HepG2 (cell line): ENCODE data around the gene TBC1D5. TPM values are rescaled to one million over a fixed set of nuclear protein-coding genes. Genes with fewer than 3 reads are reported as not detected.

Experiments
- ATAC-seq: fragments of 200-7000 bp; cut with Tn5 transposase; 3 replicates; pipeline ENCODE4 v1.9.1; 2020; ENCODE audit warnings: mild to moderate bottlenecking, moderate library complexity
- BruUV-seq: library from RNA; stranded (reverse); fragments of 400-500 nt; replicated peaks from 2 replicates; lab custom pipeline; 2021; lab: Mats Ljungman, UMichigan
- CTCF ChIA-PET: fragments of 300-600 bp; formaldehyde crosslinking; extraction: SDS; loops from one replicate; lab custom pipeline; 2021; ENCODE audit warnings: low total read pairs, inconsistent platforms, low intra/inter-chr PET ratio; lab: Yijun Ruan, JAX
- POLR2A ChIA-PET: fragments of 350-600 bp; sonication (Branson Sonifier 250); formaldehyde crosslinking; loops from one replicate; lab custom pipeline; 2020; ENCODE audit warnings: antibody characterized with exemption, inconsistent platforms; lab: Yijun Ruan, JAX
- DNase-seq: peaks from one replicate; pipeline ENCODE4 v3.0.0-alpha.2; 2015; ENCODE audit warnings: low spot score
- FAIRE-seq: peaks from 3 replicates; lab custom pipeline; 2011; peaks lifted over from hg19 to GRCh38; lab: Jason Lieb, UNC
- H2AFZ ChIP-seq: one replicate; pipeline ENCODE4 v1.6.1; 2011; ENCODE audit warnings: low read length, inconsistent platforms
- H3K27ac ChIP-seq: fragments of 300-600 bp; 3 replicates; pipeline ENCODE4 v1.8.0; 2011; ENCODE audit warnings: mixed run types, mild to moderate bottlenecking, mixed read lengths, low read length, inconsistent platforms; ENCODE audit not compliant: insufficient read depth; ENCODE audit errors: extremely low read length
- H3K27me3 ChIP-seq, 2 experiments: fragments of 200-600 bp in 1 of 2; 2 replicates in 1 of 2; 3 replicates in 1 of 2; pipeline versions ENCODE4 v1.6.0 to v1.8.0; 2011; ENCODE audit warnings: low read length in 2 of 2, mild to moderate bottlenecking in 2 of 2, moderate library complexity in 2 of 2, inconsistent platforms in 1 of 2; ENCODE audit not compliant: insufficient read depth in 2 of 2, control insufficient read depth in 1 of 2
- H3K36me3 ChIP-seq, 2 experiments: fragments of 200-600 bp in 1 of 2; replicated peaks in 1 of 2; 2 replicates in 1 of 2; 3 replicates in 1 of 2; pipeline versions ENCODE4 v1.5.1 to v1.8.0; 2011; ENCODE audit warnings: low read length in 2 of 2, inconsistent platforms in 1 of 2; ENCODE audit not compliant: insufficient read depth in 2 of 2, control insufficient read depth in 1 of 2
- H3K4me1 ChIP-seq: 2 replicates; pipeline ENCODE4 v1.5.1; 2012; ENCODE audit warnings: low read length, inconsistent platforms; ENCODE audit not compliant: insufficient read depth
- H3K4me2 ChIP-seq: 2 replicates; pipeline ENCODE4 v1.6.0; 2011; ENCODE audit warnings: low read depth, low read length, inconsistent platforms
- H3K4me3 ChIP-seq, 3 experiments: fragments of 200-600 bp in 1 of 3; sonication (generic), shearing (Covaris generic) in 1 of 3; replicated peaks in 1 of 3; 2 replicates each; pipeline ENCODE4 v1.5.1; 2011 to 2016; ENCODE audit warnings: low read length in 3 of 3, inconsistent platforms in 2 of 3, low read depth in 2 of 3, mild to moderate bottlenecking in 2 of 3, control low read depth in 1 of 3, mixed read lengths in 1 of 3; ENCODE audit not compliant: insufficient read depth in 1 of 3
- H3K79me2 ChIP-seq: one replicate; pipeline ENCODE4 v1.6.1; 2011; ENCODE audit warnings: low read length, inconsistent platforms; ENCODE audit not compliant: insufficient read depth
- H3K9ac ChIP-seq: 2 replicates; pipeline ENCODE4 v1.6.0; 2011; ENCODE audit warnings: mild to moderate bottlenecking, low read depth, low read length, inconsistent platforms; ENCODE audit not compliant: insufficient read depth
- H3K9me3 ChIP-seq: 2 replicates; pipeline ENCODE4 v1.5.1; 2012; ENCODE audit warnings: mild to moderate bottlenecking, low read length
- H4K20me1 ChIP-seq: 2 replicates; pipeline ENCODE4 v1.6.0; 2011; ENCODE audit warnings: inconsistent platforms, mild to moderate bottlenecking, low read length, moderate library complexity; ENCODE audit not compliant: insufficient read depth
- CHD2 ChIP-seq: IDR thresholded peaks from 2 replicates; pipeline ENCODE4 v1.6.1; 2011; ENCODE audit warnings: low read depth, low read length, improper control_type of control experiment
- CHD4 ChIP-seq: fragments of 200-600 bp; sonication (generic); IDR thresholded peaks from 2 replicates; pipeline ENCODE4 v1.7.0; 2017; ENCODE audit warnings: mild to moderate bottlenecking, low read length, borderline replicate concordance
- DNMT3B ChIP-seq: conservative IDR thresholded peaks from 2 replicates; pipeline ENCODE4 v1.6.1; 2016; ENCODE audit warnings: missing biosample characterization, control low read depth
- FOSL1 ChIP-seq: sonication (generic); formaldehyde crosslinking; IDR thresholded peaks from 2 replicates; pipeline ENCODE4 v1.9.0; 2021; ENCODE audit warnings: missing genetic modification reagents, borderline replicate concordance
- FOXA3 ChIP-seq: IDR thresholded peaks from 2 replicates; pipeline ENCODE4 v1.6.1; 2016; ENCODE audit warnings: missing genetic modification reagents, missing compliant biosample characterization
- HES4 ChIP-seq: sonication (generic); formaldehyde crosslinking; IDR thresholded peaks from 2 replicates; pipeline ENCODE4 v1.9.0; 2021; ENCODE audit warnings: mild to moderate bottlenecking, missing genetic modification reagents, borderline replicate concordance
- KLF12 ChIP-seq: sonication (generic); formaldehyde crosslinking; IDR thresholded peaks from 2 replicates; pipeline ENCODE4 v1.4.0; 2020; ENCODE audit warnings: missing genetic modification reagents, borderline replicate concordance
- MAFG ChIP-seq: sonication (generic); formaldehyde crosslinking; IDR thresholded peaks from 2 replicates; pipeline ENCODE4 v1.5.1; 2020; ENCODE audit warnings: mild to moderate bottlenecking, missing genetic modification reagents
- ZFYVE20 ChIP-seq: sonication (generic); formaldehyde crosslinking; IDR thresholded peaks from 2 replicates; pipeline ENCODE4 v1.8.0; 2023; ENCODE audit warnings: low read depth, mild to moderate bottlenecking, moderate library complexity, missing genetic modification reagents, borderline replicate concordance
- ZNF34 ChIP-seq: sonication (generic); formaldehyde crosslinking; IDR thresholded peaks from 2 replicates; pipeline ENCODE4 v1.4.0; 2020; ENCODE audit warnings: mild to moderate bottlenecking, missing genetic modification reagents, borderline replicate concordance
- ZNF557 ChIP-seq: sonication (generic); formaldehyde crosslinking; IDR thresholded peaks from 2 replicates; pipeline ENCODE4 v1.4.0; 2020; ENCODE audit warnings: missing genetic modification reagents
- ZNF564 ChIP-seq: sonication (generic); formaldehyde crosslinking; IDR thresholded peaks from 2 replicates; pipeline ENCODE4 v1.8.1; 2023; ENCODE audit warnings: mild to moderate bottlenecking, missing genetic modification reagents
- ZNF567 ChIP-seq: sonication (generic); formaldehyde crosslinking; IDR thresholded peaks from 2 replicates; pipeline ENCODE4 v1.8.1; 2023; ENCODE audit warnings: mild to moderate bottlenecking, missing genetic modification reagents, borderline replicate concordance
- ZNF678 ChIP-seq: sonication (generic); formaldehyde crosslinking; IDR thresholded peaks from 2 replicates; pipeline ENCODE4 v1.4.0; 2020; ENCODE audit warnings: mild to moderate bottlenecking, missing genetic modification reagents
- ZNF713 ChIP-seq: sonication (generic); formaldehyde crosslinking; IDR thresholded peaks from 2 replicates; pipeline ENCODE4 v1.4.0; 2020; ENCODE audit warnings: mild to moderate bottlenecking, missing genetic modification reagents
- ZNF737 ChIP-seq: sonication (generic); formaldehyde crosslinking; IDR thresholded peaks from 2 replicates; pipeline ENCODE4 v1.5.0; 2020; ENCODE audit warnings: missing genetic modification reagents, mild to moderate bottlenecking, borderline replicate concordance
- ZSCAN22 ChIP-seq: sonication (generic); formaldehyde crosslinking; IDR thresholded peaks from 2 replicates; pipeline ENCODE4 v1.4.0; 2020; ENCODE audit warnings: mild to moderate bottlenecking, missing genetic modification reagents
- WGBS: methylation state at CpG from one replicate; pipeline ENCODE4 v1.1.6; 2017; ENCODE audit warnings: low lambda C conversion rate; 5-methylcytosine and 5-hydroxymethylcytosine counted together
- in situ Hi-C: cut with HindIII; loops from 2 replicates; pipeline ENCODE4 v1.10.0; 2017; ENCODE audit warnings: low pct_unique_long_range_greater_than_20kb; ENCODE audit not compliant: extremely low pct_ligation_motif_present
- intact Hi-C: fragments of 100-400 bp; cut with micrococcal nuclease; formaldehyde crosslinking; loops from one replicate; pipeline ENCODE4 v1.10.0; 2022; ENCODE audit not compliant: unreplicated experiment
- polyA plus RNA-seq, 8 experiments: library from polyadenylated mRNA; depleted of rRNA in 3 of 8; stranded (reverse) in 7 of 8; unstranded in 1 of 8; fragments of >200 nt; fragmentation: Illumina TruSeq in 4 of 8; extraction: Trizol in 4 of 8; gene quantifications; 2 replicates each; pipeline versions ENCODE4 v1.2.1 to v1.2.3, GENCODE V29; 2011 to 2016; ENCODE audit warnings: low read depth in 4 of 8, missing spikeins in 1 of 8, mixed read lengths in 1 of 8; ENCODE audit not compliant: insufficient read depth in 1 of 8
- total RNA-seq, 5 experiments: library from RNA; depleted of rRNA; stranded (reverse); fragments of >200 nt; fragmentation: Illumina TruSeq; extraction: Trizol; gene quantifications; 2 replicates each; pipeline ENCODE4 v1.2.3, GENCODE V29; 2016; ENCODE audit warnings: low read depth in 1 of 5
- TF ChIP-seq, protein P1 (sequence below): sonication (generic); formaldehyde crosslinking; IDR thresholded peaks from 2 replicates; pipeline ENCODE4 v1.5.0; 2020; ENCODE audit warnings: missing genetic modification reagents
- TF ChIP-seq, protein P2 (sequence below): sonication (generic); formaldehyde crosslinking; IDR thresholded peaks from 2 replicates; pipeline ENCODE4 v1.8.1; 2022; ENCODE audit warnings: low read depth, mild to moderate bottlenecking, missing genetic modification reagents
- TF ChIP-seq, protein P3 (sequence below): sonication (generic); formaldehyde crosslinking; IDR thresholded peaks from 2 replicates; pipeline ENCODE4 v1.4.0; 2020; ENCODE audit warnings: missing genetic modification reagents

TBC1D5 gene
- total and polyA plus RNA-seq, 2 of the 13 experiments (the other 11 are each of a cell fraction or from before 2014, with no cell fraction given): 19.2 to 33.3 TPM

DNA sequence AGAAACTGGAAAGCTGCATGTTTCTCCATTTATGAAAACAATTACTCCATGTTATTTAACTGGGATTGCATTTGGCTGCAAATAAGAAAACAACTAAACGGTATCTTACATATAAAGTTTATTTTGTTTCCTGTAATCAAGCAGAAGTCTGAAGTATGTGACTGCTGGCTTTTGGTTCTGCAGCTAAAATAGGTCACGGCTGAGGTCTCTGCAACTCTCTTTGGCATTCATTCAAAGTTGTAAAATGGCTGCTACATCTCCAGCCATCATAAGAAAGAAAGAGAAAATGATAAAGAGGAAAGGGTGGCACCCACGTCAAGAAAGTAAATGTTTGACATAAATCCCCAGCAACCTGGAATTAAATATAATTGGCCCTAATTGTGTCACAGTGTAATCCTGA is 406.1 kb downstream of the TBC1D5 start (continued):
- TF ChIP-seq CHD4 (no peak), ZNF567 (CRISPR knock-in tag) (no peak), ZNF564 (no peak), ZSCAN22 (CRISPR knock-in tag) (no peak), ZNF557 (CRISPR knock-in tag) (no peak)
- TF ChIP-seq, protein P1, sequence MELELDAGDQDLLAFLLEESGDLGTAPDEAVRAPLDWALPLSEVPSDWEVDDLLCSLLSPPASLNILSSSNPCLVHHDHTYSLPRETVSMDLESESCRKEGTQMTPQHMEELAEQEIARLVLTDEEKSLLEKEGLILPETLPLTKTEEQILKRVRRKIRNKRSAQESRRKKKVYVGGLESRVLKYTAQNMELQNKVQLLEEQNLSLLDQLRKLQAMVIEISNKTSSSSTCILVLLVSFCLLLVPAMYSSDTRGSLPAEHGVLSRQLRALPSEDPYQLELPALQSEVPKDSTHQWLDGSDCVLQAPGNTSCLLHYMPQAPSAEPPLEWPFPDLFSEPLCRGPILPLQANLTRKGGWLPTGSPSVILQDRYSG (CRISPR knock-in tag): no peak

DNA sequence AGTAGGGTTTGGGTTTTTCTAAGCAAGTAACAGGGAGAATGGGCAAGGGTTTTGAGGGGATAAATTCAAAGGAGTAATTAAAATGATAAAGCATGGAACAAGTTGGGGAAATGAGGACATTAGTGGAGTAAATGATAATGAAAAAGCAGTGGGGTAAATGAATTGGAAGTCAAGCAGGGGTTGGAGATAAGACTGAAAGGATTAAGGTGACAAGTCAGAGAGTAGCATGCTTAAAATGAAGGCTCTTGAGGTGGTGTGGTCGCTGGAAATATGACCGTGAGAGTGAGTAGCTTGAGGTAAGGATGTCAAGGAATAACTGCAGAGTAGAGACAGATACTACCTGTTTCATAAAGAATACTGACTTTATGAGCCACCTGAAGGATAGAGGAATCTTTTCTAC is 408.5 kb downstream of the TBC1D5 start:
- no peaks in the 10 kb centered on the region for H4K20me1 ChIP-seq

More for the DNA sequence above, 408.5 kb downstream of the TBC1D5 start:
- ChIA-PET POLR2A (no interaction called here), CTCF (no interaction called here)
- BruUV-seq: no TSS peak
- WGBS: 86% methylated on average over 2 of the region's 2 CpGs
- in situ Hi-C loops: no loop called here
- Histone ChIP-seq H3K4me1 (no peaks in the 10 kb centered on the region), H3K4me3 (no peak overlapping the region), H3K36me3 (no peaks in the 10 kb centered on the region), H3K27ac (no peak overlapping the region), H3K9ac (no peak overlapping the region), H3K9me3 (no peaks in the 10 kb centered on the region), H3K79me2 (no peaks in the 10 kb centered on the region), H3K4me2 (no peak overlapping the region), H3K27me3 (no peaks in the 10 kb centered on the region), H2AFZ (no peak overlapping the region)
- no peak for ATAC-seq
- DNase-seq: no peak
- intact Hi-C loops: loop anchor here (2.0 kb wide), 1 partner anchor 59 kb away; no protein-coding TSS in a partner anchor
- no peak for FAIRE-seq
- TF ChIP-seq DNMT3B (no peak), FOSL1 (CRISPR knock-in tag) (no peak), MAFG (CRISPR knock-in tag) (no peak), ZNF678 (CRISPR knock-in tag) (no peak), ZFYVE20 (CRISPR knock-in tag) (no peak), ZNF713 (CRISPR knock-in tag) (no peak), CHD2 (no peak), ZNF737 (CRISPR knock-in tag) (no peak), HES4 (CRISPR knock-in tag) (no peak), FOXA3 (no peak), KLF12 (CRISPR knock-in tag) (no peak), ZNF34 (no peak)
- TF ChIP-seq, protein P2, sequence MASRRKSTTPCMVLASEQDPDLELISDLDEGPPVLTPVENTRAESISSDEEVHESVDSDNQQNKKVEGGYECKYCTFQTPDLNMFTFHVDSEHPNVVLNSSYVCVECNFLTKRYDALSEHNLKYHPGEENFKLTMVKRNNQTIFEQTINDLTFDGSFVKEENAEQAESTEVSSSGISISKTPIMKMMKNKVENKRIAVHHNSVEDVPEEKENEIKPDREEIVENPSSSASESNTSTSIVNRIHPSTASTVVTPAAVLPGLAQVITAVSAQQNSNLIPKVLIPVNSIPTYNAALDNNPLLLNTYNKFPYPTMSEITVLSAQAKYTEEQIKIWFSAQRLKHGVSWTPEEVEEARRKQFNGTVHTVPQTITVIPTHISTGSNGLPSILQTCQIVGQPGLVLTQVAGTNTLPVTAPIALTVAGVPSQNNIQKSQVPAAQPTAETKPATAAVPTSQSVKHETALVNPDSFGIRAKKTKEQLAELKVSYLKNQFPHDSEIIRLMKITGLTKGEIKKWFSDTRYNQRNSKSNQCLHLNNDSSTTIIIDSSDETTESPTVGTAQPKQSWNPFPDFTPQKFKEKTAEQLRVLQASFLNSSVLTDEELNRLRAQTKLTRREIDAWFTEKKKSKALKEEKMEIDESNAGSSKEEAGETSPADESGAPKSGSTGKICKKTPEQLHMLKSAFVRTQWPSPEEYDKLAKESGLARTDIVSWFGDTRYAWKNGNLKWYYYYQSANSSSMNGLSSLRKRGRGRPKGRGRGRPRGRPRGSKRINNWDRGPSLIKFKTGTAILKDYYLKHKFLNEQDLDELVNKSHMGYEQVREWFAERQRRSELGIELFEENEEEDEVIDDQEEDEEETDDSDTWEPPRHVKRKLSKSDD: no peak
- TF ChIP-seq, protein P3, sequence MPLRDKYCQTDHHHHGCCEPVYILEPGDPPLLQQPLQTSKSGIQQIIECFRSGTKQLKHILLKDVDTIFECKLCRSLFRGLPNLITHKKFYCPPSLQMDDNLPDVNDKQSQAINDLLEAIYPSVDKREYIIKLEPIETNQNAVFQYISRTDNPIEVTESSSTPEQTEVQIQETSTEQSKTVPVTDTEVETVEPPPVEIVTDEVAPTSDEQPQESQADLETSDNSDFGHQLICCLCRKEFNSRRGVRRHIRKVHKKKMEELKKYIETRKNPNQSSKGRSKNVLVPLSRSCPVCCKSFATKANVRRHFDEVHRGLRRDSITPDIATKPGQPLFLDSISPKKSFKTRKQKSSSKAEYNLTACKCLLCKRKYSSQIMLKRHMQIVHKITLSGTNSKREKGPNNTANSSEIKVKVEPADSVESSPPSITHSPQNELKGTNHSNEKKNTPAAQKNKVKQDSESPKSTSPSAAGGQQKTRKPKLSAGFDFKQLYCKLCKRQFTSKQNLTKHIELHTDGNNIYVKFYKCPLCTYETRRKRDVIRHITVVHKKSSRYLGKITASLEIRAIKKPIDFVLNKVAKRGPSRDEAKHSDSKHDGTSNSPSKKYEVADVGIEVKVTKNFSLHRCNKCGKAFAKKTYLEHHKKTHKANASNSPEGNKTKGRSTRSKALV (CRISPR knock-in tag): no peak
